Lower leg skin (tissue), 3 donors: ENCODE measurements around the gene PABPN1L.

Experiments
- POLR2A ChIP-seq, 2 donors: fragments of 450-650 bp; IDR thresholded peaks; one replicate each; pipeline ENCODE4 v1.6.1; 2016 to 2017; ENCODE audit warnings: antibody characterized with exemption in 2 of 2, mild to moderate bottlenecking in 1 of 2, moderate library complexity in 1 of 2
- TF ChIP-seq, protein P1 (sequence below), 3 donors: fragments of 450-650 bp; IDR thresholded peaks; one replicate each; pipeline ENCODE4 v1.5.1; 2016; ENCODE audit warnings: antibody characterized with exemption in 3 of 3, mild to moderate bottlenecking in 3 of 3, moderate library complexity in 2 of 3

DNA sequence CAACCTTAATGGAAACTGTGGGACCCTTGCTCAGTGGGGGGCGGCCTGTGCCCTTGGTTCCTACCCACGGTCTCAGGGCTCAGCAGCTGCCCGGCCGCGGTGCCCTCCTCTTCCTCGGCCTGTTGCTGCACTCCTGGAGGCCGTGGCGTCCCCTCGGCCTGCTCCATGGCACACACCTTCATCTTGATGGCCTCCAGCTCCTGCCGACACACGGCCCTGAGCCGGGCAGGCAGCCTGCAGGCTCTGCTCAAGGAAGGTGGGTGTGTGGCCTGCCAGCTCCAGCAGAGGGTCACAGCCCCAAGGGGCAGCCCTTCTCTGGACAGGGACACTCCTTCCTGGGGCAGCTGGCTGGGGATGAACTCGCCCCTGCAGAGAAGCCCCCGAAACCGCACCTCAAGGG lies 718 bp downstream of the PABPN1L start:
- TF ChIP-seq, protein P1, sequence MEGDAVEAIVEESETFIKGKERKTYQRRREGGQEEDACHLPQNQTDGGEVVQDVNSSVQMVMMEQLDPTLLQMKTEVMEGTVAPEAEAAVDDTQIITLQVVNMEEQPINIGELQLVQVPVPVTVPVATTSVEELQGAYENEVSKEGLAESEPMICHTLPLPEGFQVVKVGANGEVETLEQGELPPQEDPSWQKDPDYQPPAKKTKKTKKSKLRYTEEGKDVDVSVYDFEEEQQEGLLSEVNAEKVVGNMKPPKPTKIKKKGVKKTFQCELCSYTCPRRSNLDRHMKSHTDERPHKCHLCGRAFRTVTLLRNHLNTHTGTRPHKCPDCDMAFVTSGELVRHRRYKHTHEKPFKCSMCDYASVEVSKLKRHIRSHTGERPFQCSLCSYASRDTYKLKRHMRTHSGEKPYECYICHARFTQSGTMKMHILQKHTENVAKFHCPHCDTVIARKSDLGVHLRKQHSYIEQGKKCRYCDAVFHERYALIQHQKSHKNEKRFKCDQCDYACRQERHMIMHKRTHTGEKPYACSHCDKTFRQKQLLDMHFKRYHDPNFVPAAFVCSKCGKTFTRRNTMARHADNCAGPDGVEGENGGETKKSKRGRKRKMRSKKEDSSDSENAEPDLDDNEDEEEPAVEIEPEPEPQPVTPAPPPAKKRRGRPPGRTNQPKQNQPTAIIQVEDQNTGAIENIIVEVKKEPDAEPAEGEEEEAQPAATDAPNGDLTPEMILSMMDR (IDR thresholded peaks at IDR 0.05), result no peak
- TF ChIP-seq POLR2A (IDR thresholded peaks at IDR 0.05), result no peak
